LHCN-M2 (cell line): ENCODE data around the gene GPR55. TPM values are rescaled to one million over a fixed set of nuclear protein-coding genes. Genes with fewer than 3 reads are reported as not detected.

ENCODE experiments used
- DNase-seq: peaks from one replicate; pipeline ENCODE4 v3.0.0-alpha.2; 2012; ENCODE audit warnings: low read depth
- total RNA-seq: library from RNA; depleted of rRNA; stranded (reverse); fragments of >200 nt; gene quantifications from 2 replicates; pipeline ENCODE4 v1.2.3, GENCODE V29; 2014

The GPR55 gene
- total RNA-seq, 1 experiment from 2014 or later = not detected

DNA sequence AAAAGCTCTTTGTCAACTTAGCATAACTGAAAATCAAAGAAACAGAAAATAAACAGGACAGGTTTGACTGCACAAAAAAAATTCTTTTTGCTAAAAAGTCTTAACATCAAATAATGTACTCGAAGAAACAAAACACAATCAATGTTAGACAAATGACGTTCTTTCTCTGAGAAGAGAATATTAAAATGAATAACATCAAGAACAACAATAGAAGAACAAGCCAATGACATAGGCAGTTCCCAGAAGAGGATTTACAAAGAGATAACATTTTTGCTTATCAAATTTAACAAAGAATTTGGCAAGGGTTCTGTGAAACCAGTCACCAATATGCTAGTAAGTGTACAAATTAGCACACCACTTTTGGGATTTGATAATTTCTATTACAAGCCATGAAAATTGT, 5.8 kb downstream of the GPR55 start:
- no peak for DNase-seq

DNA sequence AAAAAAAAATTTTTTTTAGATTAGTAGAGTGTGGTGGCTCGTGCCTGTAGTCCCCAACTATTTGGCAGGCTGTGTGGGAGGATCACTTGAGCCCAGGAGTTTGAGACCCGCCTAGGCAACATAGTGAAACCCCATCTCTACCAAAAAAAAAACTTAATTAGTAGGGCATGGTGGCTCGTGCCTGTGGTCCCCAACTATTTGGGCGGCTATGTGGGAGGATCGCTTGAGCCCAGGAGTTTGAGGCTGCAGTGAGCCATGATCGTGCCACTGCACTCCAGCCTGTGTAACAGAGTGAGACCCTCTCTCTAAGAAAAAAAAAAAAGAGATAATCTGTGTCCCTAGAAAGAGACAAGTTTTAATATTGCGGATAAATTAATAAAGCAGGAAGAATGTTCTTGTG, 8.8 kb downstream of the GPR55 start:
- no peak for DNase-seq

- DNase-seq = no peak
Observed at GRCh38 chr2:230915319-230915718, 9.7 kb downstream of the GPR55 start.

DNA sequence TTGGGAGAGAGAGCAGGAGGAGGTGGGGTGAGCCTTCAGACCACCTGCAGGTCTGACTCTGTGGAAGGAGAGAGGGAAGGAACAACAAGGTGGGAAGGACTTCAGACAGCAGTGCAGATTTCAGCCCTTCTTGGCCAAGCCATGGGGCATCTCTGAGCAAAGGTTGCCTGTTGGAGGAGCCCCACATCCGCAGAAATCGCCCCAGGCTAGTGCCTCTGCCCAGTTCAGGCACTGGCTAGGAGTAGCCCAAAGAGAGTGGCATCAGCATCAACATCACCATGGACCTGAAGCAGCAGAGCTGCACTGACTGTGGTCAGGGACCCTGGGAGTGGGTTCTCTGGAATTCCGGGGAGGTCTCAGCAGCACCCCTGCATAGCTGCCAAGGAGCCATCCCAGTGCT, 10.2 kb downstream of the GPR55 start:
- no peak for DNase-seq

DNA sequence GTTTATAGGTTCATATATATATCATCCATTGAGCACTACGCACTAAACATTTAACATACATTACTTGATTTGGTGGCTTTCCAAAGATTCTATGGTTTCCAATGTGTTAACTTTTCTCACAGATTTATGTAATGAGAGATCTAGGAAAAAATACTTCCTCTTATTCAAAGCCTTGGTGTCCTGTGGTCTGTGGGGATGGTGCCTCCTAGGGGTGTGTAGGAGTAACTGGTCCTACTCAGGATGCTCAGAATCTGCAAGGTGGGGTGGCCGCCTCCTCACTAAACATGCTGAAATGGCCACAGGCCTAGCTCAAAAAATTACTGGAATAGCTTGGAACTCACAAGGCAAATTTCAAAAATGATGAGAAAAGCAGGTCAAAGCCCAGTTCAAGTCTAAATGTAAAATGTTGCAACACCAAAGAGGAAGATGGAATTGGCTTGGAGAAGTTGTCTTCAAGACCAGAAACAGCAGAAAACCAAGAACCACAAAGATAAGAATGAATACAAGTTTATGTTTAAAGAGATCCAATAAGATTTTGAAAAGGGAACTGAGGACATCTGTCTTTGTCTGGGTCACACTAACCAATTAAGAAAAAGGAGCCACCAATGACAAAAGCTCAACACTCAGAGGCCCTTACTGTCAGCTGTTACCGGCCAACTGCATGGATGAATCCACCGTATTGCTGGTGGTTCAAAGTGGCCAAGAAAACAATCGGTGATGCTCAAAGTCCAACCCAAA, 11.5 kb downstream of the GPR55 start:
- peak; percentile 15 for DNase-seq

GRCh38 chr2:230912724-230913123, 12.3 kb downstream of the GPR55 start:
- DNase-seq = no peak

DNA sequence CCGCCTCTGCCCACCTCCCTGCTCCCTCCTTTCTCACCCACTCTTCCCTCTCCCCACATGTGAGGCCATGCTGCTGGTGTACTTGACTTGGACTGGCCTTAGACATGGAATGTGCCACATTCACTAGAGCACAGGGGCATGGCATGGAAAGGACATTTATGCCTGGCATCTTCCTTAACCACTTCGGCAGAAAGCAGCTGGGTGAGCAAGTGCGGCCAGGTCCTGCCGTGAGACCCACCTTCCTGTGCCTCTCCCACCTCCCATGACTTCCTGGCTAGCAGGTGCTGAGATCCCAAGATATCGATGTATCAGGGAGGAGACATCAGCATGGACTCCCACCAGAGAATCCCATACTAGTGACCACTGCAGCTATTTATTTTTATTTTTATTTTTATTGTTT, 13.0 kb downstream of the GPR55 start:
- DNase-seq = no peak

DNA sequence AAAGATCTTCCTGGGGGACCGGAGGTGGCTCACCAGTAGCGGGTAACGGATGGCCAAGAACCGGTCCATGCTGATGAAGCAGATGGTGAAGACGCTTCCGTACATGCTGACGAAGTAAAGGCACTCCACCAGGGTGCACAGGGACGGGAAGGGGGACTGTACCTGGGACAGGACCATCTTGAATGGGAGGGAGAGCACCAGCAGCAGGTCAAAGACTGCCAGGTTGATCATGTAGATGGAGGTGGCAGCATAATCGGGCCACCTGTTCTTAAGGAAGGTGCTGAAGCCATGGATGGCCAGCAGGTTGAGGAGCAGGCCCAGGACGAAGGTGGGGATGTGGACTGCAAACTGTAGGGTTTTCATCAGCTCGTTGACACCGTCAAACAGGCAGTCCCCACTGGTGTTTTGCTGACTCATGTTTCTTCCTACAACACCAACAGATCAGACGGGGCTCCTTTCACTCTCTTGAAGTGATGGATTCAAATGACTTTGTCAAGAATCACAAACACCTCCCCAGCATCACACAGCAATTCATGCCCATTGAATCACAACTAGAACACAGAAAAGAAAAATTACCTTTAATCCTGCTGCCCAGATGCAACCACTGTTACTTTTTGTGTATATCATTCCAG, 14.4 kb downstream of the GPR55 start:
- no peak for DNase-seq

GRCh38 chr2:230909841-230910545, 15.0 kb downstream of the GPR55 start:
- no peak for DNase-seq

GRCh38 chr2:230908595-230909191, 16.3 kb downstream of the GPR55 start:
- peak; percentile 87 for DNase-seq

DNA sequence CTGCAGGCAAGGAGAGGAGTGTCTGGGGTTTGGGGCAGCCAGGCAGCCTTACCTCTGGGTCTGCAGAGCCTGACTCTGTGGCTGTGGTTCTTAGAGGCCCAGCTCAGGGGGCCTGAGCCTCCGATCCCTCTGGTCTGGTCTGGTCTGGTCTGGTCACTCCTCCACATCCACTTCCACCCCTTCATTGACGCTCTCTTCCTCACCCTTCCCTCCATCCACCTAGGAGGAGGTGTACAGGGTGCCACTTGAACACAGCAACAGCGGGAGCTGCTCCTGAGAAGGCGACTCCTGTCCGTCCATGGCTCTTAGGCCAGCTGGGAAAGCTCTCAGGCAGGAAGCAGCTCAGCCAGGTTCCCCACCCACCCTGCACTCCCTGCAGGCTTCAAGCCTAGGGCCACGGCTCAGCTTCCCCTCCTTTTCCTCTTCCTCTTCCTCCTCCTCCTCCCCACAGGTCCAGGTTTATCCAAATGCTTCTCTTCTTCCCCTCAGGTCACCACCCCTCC, 16.9 kb downstream of the GPR55 start:
- no peak for DNase-seq

DNA sequence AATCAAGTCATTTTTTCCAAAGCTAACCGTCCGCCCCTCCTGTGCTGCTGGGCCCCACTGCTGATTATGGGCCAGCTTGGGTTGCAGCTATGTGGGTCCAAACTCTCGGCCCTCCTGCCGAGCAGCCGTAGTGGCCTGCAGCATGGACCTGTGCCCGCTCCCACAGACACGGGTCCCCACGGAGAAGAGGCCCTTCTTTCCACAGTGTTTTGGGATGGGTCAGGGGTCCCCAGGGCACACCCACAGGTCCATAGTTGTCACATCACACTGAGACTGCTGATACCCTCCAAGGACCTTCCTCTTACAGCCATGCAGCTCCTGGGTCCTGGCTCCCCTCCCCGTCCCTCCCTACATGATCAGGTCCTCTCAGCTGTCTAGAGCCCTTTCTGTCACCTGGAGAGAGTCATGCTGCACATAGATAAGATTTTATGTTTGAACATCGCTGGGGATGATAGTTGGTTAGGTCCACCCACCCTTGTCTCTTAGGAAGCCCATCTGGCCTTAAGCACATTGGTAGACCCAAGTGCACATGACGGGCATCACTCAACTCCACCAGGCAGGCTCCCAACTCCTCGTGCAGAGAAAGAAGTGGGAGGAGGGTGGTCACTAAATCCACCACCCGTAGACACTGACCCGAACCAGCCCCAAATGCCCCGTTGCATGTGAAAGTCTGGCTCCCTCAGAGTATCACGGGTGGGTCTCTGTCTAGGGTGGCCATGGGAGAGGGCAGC, 17.5 kb downstream of the GPR55 start:
- DNase-seq = no peak

- no peak for DNase-seq
Observed at GRCh38 chr2:230906471-230907230, 18.4 kb downstream of the GPR55 start.

DNA sequence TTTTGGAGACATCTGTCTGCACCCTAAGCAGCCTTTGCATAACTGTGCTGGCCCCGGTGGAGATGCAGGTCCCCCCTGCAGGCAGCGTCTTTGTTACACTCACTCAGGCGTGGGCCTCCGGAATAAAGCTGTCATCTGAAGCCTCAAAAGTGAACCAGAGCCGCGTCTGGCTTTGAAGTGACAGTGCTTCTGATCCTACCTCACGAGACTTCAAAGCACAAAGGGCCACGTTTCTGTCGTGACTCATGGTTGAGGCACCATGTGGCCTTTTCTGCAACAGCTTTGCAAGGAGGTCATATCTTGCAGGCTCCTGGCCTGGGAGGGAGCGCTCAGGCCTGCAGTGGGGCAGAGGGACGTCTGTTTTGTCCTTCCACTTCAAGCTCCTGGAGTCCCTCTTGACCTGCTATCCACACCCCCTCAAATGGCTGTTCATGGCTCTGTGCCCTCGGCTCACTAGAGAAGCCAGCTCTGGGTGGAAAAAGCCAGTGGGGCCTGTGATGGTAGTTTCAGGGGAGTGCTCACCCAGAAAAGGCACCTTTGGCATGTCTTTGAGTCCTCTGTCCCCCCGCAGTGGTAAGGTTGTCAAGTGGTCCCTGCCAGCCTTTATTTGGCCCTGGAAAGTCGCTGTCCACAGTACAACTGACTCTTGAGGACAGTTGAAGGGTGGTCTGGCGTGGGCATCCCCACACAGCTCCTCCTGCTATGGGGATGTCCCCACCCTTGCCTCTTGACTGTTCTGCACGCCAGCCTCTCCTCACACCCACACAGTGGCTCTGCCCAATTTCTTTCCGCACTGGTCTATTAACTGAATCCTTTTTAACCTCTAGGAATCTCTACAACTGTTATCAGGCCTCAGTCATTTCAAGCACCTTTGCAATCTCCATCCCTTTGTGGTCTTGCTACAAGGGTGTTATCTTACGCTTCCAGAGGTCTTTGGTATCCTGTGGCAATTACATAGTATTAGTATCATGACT, 19.3 kb downstream of the GPR55 start:
- no peak for DNase-seq

DNA sequence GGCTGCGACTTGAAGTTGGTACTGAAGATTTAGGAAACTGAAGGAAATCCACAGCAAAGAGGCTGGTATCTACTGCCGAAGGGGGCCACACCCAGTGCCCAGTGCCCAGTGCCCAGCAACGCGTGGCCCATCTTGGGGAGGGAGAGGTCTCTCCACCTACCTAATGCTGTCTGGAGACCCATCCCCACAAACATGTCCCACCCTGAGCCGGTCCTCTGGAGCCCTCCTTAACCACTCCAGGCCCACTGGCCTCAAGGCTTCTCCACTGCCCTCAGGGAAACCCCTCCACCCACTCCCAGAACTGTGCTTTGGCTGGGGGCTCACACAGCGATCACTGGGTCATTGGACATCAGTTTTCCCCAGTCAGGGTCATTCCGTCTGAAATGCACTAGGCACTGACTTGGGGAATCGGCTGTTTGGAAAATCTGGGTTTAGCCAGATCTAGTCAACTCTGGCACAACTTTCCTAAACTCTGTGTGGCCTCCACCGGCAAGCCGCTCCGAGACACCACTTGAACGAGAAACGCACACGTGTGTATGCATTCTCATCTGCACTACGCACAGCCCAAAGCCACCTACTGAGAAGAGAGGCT, 20.1 kb downstream of the GPR55 start:
- no peak for DNase-seq

DNA sequence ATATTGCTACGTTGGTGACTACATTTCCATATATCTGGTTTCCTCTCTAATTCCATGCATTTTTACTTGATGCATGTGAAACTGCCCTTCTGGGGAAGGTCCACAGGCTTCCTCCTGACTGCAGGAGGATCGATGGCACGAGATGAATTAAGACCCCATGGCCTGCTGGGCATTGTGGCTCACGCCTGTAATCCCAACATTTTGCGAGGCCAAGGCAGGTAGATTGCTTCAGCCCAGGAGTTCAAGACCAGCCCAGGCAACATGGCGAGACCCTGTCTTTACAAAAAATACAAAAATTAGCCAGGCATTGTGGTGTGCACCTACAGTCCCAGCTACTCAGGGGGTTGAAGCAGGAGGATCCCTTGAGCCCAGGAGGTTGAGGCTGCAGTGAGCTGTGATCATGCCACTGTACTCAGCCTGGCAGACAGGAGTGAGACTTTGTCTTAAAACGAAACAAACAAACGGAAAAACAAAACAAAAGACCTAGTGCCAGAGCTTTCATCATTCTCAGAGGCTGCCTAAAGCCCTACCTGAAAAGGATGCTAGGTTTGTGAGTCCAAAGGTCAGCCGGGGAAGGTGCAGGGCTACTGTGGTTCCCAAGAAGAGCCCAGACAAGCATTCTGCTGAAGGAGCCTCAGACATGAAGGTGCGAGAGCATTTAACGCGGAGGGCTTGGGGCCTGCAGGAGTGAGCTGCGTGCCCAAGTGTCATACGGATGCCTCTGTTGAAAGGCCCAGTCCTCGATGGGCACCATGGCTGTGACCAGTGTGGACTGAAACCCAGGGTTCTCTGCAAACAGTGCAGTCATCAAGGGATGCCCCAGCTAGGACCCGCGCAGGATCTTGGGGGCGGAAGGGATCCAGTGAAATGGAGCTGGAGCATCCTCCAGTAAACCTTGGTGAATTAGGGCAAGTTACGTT, 21.6 kb downstream of the GPR55 start:
- no peak for DNase-seq

- DNase-seq = peak; percentile 59
Observed at GRCh38 chr2:230902180-230902899, 22.7 kb downstream of the GPR55 start.
